Activated effector memory CD4-positive, alpha-beta T cell treated with Interleukin-2 at 50 U/mL for 16 hours (primary cell): ENCODE data around the gene ABCD1.
"Not testable (repeated sequence)": the region's sequence is repeated elsewhere in the genome, so short reads cannot be mapped to it uniquely, and the experiment has no call there.

Experiments
- DNase-seq: peaks from one replicate; pipeline ENCODE4 v3.0.0-alpha.2; 2020

ABCD1 gene

GRCh38 chrX:153724252-153725038, at the start of gene ABCD1, which contains the start of gene BCAP31:
Gene ABCD1 (plus strand): TSS chrX:153724856. CDS start chrX:153725267, 411 bp downstream.
Gene BCAP31 (minus strand): TSS chrX:153724387. CDS start chrX:153723244, 1,143 bp downstream.
- DNase-seq: peak; percentile 84

GRCh38 chrX:153681175-153681574, 43.5 kb upstream of the ABCD1 start:
- no peak for DNase-seq

DNA sequence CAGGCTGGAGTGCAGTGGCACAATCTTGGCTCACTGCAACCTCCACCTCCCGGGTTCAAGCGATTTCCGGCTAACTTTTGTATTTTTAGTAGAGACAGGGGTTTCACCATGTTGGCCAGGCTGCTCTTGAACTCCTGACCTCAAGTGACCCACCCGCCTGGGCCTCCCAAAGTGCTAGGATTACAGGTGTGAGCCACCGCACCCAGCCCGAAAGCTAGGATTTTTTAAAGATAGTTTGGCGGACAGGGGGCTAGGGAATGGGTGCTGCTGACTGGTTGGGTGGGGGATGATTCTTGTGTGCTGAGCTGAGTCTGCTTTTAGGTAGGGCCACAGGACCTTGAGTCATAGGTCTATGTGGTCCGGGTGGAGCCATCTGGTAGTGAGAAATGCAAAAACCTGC, 41.2 kb upstream of the ABCD1 start:
- DNase-seq: not testable (repeated sequence)

DNA sequence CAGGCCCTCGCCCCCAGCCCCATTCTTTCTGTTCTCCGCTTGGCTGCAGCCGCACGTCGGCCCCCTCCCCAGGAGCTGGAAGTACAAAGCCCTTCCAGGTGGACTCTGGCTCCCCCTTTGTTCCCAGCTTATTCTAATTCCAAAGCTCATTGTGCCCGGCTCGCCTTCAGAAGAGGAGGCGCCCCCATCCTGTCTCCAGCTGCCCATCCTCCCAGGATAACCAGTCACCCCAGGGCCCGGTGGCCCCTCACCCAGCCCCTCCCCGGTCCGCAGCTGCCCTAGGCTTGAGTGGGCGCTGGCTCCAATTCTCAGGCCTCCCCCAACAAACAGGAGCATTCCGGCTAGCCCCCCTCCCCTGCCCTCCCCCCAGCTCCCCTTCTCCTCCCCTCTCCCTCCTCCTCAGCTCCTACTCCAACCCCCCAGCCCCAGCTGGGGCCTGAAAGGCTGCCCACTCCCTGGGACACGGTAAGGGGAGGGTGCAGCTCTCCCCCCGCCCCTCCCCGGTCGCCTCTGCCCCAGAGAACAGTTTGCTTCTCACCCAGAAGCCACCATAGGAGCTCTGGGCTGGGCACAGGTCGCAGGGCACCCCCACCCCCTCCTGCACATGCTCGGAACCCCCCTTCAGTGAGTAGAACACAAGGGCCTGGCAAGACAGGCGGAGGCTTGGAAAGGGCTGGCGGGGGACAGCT, 40.0 kb upstream of the ABCD1 start:
- DNase-seq: no peak

- DNase-seq: no peak
Observed at GRCh38 chrX:153685156-153685536, 39.5 kb upstream of the ABCD1 start.

GRCh38 chrX:153685751-153686696, 38.6 kb upstream of the ABCD1 start:
- no peak for DNase-seq

- DNase-seq: no peak
Observed at GRCh38 chrX:153686711-153687110, 37.9 kb upstream of the ABCD1 start.

- DNase-seq: peak; percentile 9
Observed at GRCh38 chrX:153687121-153688039, 37.3 kb upstream of the ABCD1 start, which contains the start of gene SLC6A8. Gene SLC6A8 (plus strand): TSS chrX:153687926. CDS start chrX:153688575, 649 bp downstream.

- no peak for DNase-seq
Observed at GRCh38 chrX:153688071-153688470, 36.6 kb upstream of the ABCD1 start.

DNA sequence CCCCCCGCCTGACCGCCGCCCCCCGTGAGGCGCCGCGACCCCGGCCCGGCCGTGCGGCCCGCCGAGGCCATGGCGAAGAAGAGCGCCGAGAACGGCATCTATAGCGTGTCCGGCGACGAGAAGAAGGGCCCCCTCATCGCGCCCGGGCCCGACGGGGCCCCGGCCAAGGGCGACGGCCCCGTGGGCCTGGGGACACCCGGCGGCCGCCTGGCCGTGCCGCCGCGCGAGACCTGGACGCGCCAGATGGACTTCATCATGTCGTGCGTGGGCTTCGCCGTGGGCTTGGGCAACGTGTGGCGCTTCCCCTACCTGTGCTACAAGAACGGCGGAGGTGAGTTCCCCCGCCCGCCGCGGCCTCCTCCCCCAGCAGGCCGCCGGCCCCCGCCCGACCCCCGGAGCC, 36.1 kb upstream of the ABCD1 start:
- DNase-seq: no peak

DNA sequence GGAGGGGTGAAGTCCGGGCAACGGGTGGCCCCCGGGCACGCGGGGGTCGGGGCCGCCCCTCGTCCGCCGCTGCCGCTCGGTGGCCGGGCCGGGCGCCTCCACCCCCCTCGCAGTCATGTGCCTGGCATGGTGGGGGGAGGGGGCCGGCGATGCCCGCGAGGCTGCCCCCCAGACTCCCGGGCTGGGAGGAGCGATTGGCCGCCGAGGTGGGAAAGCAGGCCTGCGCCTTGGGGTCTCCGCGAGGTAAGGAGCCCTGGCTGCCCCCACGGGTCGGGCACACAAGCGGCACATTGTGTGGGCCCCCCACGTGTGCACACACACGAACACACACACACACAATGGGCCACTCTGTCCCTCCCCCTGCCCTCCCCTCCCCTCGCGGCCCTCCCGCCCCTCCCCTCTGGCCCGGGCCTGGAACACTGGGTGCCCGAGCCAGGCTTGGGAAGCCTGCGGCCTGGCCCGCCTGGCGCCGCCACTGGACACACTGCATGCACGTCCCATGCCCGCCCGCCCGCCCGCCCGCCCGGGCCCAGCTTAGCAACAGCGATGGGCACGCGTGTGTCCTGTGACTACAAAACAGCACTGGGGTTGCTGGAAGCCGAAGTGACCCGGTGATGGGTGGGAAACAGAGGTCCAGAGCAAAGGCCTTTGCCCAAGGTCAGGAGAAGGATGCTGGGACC, 35.6 kb upstream of the ABCD1 start:
- DNase-seq: no peak

- no peak for DNase-seq
Observed at GRCh38 chrX:153689654-153690465, 34.8 kb upstream of the ABCD1 start.

- DNase-seq: no peak
Observed at GRCh38 chrX:153690466-153690865, 34.2 kb upstream of the ABCD1 start.

DNA sequence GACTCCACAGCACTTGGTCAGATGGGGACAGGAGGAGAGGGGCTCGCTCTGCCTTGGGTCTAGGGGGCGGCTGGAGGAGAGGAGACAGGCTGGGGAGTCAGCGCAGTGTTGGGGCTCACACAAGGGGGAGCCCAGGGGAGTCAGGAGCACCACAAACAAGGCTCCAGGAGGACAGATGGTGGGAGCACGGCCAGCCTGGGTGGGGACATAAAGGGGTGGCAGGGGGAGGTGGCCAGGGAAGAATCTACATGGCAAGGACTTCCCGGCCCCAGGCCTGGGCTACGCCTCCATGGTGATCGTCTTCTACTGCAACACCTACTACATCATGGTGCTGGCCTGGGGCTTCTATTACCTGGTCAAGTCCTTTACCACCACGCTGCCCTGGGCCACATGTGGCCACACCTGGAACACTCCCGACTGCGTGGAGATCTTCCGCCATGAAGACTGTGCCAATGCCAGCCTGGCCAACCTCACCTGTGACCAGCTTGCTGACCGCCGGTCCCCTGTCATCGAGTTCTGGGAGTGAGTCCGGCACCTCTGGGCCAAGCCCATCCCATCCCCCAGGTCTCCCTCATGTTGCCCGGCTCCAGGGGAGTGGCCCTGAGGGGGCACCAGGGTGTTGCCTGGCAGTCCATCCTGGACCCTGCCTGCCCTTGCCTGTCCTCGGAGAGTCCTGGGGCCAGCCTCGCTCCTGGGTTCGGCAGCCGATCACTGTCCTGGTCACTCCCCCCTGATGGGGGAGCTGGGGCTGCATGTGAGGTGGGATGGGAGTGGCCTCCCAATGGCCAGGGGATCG, 33.4 kb upstream of the ABCD1 start:
- DNase-seq: not testable (repeated sequence)

- no peak for DNase-seq
Observed at GRCh38 chrX:153692003-153692402, 32.7 kb upstream of the ABCD1 start.

DNA sequence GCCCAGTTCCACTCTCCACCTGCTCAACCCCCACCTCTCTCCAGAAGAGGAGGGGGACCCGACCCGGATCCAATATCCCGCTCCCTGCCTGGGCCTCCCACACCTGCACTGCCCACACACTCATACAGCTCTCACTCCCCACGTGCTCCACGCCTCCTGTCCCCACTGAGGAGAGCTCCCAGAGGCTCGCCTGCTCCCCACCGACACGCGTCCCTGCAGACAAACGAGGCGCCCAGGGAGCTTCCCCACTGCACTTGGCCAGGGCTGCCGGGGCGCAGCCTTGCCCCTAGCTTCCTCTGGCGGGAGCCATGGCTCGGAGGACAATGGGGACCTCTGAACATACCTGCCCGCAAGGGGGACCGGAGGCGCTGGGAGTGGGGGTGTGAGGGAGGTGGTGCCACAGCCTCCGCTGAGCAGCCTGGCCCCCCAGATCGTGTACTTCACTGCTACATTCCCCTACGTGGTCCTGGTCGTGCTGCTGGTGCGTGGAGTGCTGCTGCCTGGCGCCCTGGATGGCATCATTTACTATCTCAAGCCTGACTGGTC, 32.0 kb upstream of the ABCD1 start:
- DNase-seq: no peak

GRCh38 chrX:153693216-153694086, 31.2 kb upstream of the ABCD1 start:
- DNase-seq: no peak

DNA sequence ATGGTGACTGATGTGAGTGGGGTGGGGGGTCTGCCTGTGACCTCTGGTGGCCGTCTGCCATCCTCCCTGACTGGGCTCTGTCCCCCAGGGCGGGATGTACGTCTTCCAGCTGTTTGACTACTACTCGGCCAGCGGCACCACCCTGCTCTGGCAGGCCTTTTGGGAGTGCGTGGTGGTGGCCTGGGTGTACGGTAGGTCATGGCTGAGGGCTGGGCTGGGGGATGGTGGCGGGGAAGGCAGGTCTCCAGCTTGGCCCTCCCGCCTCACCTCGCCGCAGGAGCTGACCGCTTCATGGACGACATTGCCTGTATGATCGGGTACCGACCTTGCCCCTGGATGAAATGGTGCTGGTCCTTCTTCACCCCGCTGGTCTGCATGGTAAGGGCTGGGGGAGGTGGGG, 30.4 kb upstream of the ABCD1 start:
- DNase-seq: not testable (repeated sequence)
